ENCODE measurements around the gene MRPS33. TPM values are rescaled to one million over a fixed set of nuclear protein-coding genes. Genes with fewer than 3 reads are reported as not detected.
"Not testable (repeated sequence)": the region's sequence is repeated elsewhere in the genome, so short reads cannot be mapped to it uniquely, and the experiment has no call there.

The MRPS33 gene
- total and polyA plus RNA-seq, 4 experiments from 2014 or later = 46.7 to 88.0 (median 64.0) TPM

DNA sequence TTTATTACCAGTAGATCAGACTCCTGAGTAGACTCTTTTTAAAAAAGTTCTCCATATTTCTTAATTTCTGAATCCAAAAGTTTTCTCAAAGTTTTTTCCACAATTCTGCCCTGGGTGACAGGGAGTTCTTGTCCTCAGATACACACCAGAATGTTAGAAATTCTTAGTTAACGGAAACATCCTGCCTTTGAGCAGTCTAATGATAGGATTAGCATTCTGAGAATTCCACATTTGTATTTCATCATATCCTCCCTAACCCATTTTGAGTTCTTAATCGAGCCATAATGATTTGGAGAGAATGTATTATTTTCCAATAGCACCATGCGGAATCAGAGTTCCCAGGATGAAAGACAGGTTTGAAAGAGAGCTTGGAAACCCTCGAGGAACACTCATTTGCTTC, 28.9 kb upstream of the MRPS33 start:
- Mint-ChIP-seq H3K4me1 (no peaks in the 10 kb centered on the region), H3K27me3 (peaks cover 12 to 20% of the 10 kb centered on the region in 2 donors), H3K36me3 (no peaks in the 10 kb centered on the region), H3K27ac (no peak overlapping the region), H3K4me3 (no peak overlapping the region), H3K9me3 (peaks cover 0 to 5% (median 3%) of the 10 kb centered on the region in 8 donors)
- Histone ChIP-seq H3K4me1 (ENCODE audit: insufficient read depth, low read length) (no peaks in the 10 kb centered on the region), H3K27me3 (ENCODE audit: insufficient read depth, low read length) (no peaks in the 10 kb centered on the region), H3K9me3 (ENCODE audit: control insufficient read depth in 1 of 2, low read length in 2 of 2) (no peaks in the 10 kb centered on the region), H3K27ac (ENCODE audit: low read depth, low read length) (no peak overlapping the region), H3K36me3 (ENCODE audit: insufficient read depth, low read length) (no peaks in the 10 kb centered on the region), H3K4me3 (ENCODE audit: low read length in 2 of 2) (no peak overlapping the region)
- ChIA-PET POLR2A (ENCODE audit: partially characterized antibody) (no interaction called here), CTCF (ENCODE audit: partially characterized antibody) (no interaction called here)
- DNase-seq = no peak
- intact Hi-C loops (cut with micrococcal nuclease) = no loop called here

GRCh38 chr7:141042222-141043193, 27.8 kb upstream of the MRPS33 start:
- no peaks in the 10 kb centered on the region for H3K36me3 ChIP-seq (ENCODE audit: insufficient read depth, low read length)
- no peak overlapping the region for H3K27ac ChIP-seq (ENCODE audit: low read depth, low read length)
- no peak overlapping the region for H3K4me3 Mint-ChIP-seq
- no peaks in the 10 kb centered on the region for H3K9me3 ChIP-seq (ENCODE audit: control insufficient read depth in 1 of 2, low read length in 2 of 2)
- peaks cover 0 to 5% (median 3%) of the 10 kb centered on the region in 8 donors for H3K9me3 Mint-ChIP-seq
- ChIA-PET CTCF (ENCODE audit: partially characterized antibody) (no interaction called here), POLR2A (ENCODE audit: partially characterized antibody) (no interaction called here)
- H3K27ac Mint-ChIP-seq = no peak overlapping the region
- no peak for DNase-seq
- H3K27me3 ChIP-seq (ENCODE audit: insufficient read depth, low read length) = no peaks in the 10 kb centered on the region
- H3K36me3 Mint-ChIP-seq = no peaks in the 10 kb centered on the region
- no peaks in the 10 kb centered on the region for H3K4me1 Mint-ChIP-seq
- no peak overlapping the region for H3K4me3 ChIP-seq (ENCODE audit: low read length in 2 of 2)
- peaks cover 12 to 20% of the 10 kb centered on the region in 2 donors for H3K27me3 Mint-ChIP-seq
- intact Hi-C loops (cut with micrococcal nuclease) = no loop called here
- no peaks in the 10 kb centered on the region for H3K4me1 ChIP-seq (ENCODE audit: insufficient read depth, low read length)

DNA sequence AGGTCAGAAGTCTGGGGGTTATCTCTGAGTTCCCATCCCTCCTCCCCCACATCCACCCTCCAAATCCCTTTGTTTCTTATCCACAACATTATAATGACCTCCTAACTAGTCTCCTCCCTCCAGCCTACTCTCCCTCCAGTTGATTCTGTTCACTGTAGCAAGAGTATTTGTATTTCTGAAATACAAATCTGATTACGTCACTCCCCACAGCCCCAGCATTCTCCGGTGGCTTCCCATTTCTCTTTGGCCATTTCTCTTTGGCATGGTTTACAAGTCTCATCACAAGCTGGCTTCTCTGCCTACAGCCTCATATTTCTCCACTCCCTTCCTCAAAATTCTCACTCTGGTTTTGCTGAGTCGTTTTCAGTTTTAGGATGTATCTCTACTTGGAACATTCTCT, 24.6 kb upstream of the MRPS33 start:
- Histone ChIP-seq H3K36me3 (ENCODE audit: insufficient read depth, low read length) (no peaks in the 10 kb centered on the region), H3K27me3 (ENCODE audit: insufficient read depth, low read length) (no peaks in the 10 kb centered on the region), H3K4me1 (ENCODE audit: insufficient read depth, low read length) (no peaks in the 10 kb centered on the region), H3K27ac (ENCODE audit: low read depth, low read length) (no peak overlapping the region), H3K9me3 (ENCODE audit: control insufficient read depth in 1 of 2, low read length in 2 of 2) (no peaks in the 10 kb centered on the region), H3K4me3 (ENCODE audit: low read length in 2 of 2) (no peak overlapping the region)
- Mint-ChIP-seq H3K36me3 (peaks cover 0 to 1% of the 10 kb centered on the region in 2 donors), H3K9me3 (peaks cover 0 to 6% (median 3%) of the 10 kb centered on the region in 8 donors), H3K4me3 (peak overlapping the region in 1 of 8 donors; percentile 31), H3K27ac (peak overlapping the region in 1 of 7 donors; percentile 8), H3K27me3 (peaks cover 11 to 16% of the 10 kb centered on the region in 2 donors), H3K4me1 (no peaks in the 10 kb centered on the region)
- intact Hi-C loops (cut with micrococcal nuclease) = no loop called here
- ChIA-PET POLR2A (ENCODE audit: partially characterized antibody) (no interaction called here), CTCF (ENCODE audit: partially characterized antibody) (no interaction called here)
- DNase-seq = no peak

DNA sequence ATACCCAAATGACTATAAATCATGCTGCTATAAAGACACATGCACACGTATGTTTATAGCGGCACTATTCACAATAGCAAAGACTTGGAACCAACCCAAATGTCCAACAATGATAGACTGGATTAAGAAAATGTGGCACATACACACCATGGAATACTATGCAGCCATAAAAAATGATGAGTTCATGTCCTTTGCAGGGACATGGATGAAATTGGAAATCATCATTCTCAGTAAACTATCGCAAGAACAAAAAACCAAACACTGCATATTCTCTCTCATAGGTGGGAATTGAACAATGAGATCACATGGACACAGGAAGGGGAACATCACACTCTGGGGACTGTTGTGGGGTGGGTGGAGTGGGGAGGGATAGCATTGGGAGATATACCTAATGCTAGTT, 23.3 kb upstream of the MRPS33 start:
- H3K27ac Mint-ChIP-seq; POLR2A ChIA-PET (ENCODE audit: partially characterized antibody); H3K4me3 ChIP-seq (ENCODE audit: low read length in 2 of 2); intact Hi-C loops (cut with micrococcal nuclease); H3K4me1 Mint-ChIP-seq; H3K27ac ChIP-seq (ENCODE audit: low read depth, low read length); H3K4me3 Mint-ChIP-seq; H3K4me1 ChIP-seq (ENCODE audit: insufficient read depth, low read length); CTCF ChIA-PET (ENCODE audit: partially characterized antibody); H3K27me3 ChIP-seq (ENCODE audit: insufficient read depth, low read length); H3K9me3 Mint-ChIP-seq; H3K36me3 Mint-ChIP-seq; H3K36me3 ChIP-seq (ENCODE audit: insufficient read depth, low read length); DNase-seq; H3K9me3 ChIP-seq (ENCODE audit: control insufficient read depth in 1 of 2, low read length in 2 of 2): not testable (repeated sequence)
- peaks cover 7 to 17% of the 10 kb centered on the region in 2 donors for H3K27me3 Mint-ChIP-seq

- intact Hi-C loops (cut with micrococcal nuclease); CTCF ChIA-PET (ENCODE audit: partially characterized antibody); H3K27ac Mint-ChIP-seq; H3K4me1 Mint-ChIP-seq; H3K36me3 ChIP-seq (ENCODE audit: insufficient read depth, low read length); H3K9me3 Mint-ChIP-seq; POLR2A ChIA-PET (ENCODE audit: partially characterized antibody); H3K27ac ChIP-seq (ENCODE audit: low read depth, low read length); H3K4me1 ChIP-seq (ENCODE audit: insufficient read depth, low read length); DNase-seq; H3K9me3 ChIP-seq (ENCODE audit: control insufficient read depth in 1 of 2, low read length in 2 of 2); H3K36me3 Mint-ChIP-seq; H3K4me3 Mint-ChIP-seq; H3K27me3 ChIP-seq (ENCODE audit: insufficient read depth, low read length); H3K4me3 ChIP-seq (ENCODE audit: low read length in 2 of 2): not testable (repeated sequence)
- H3K27me3 Mint-ChIP-seq = peaks cover 10 to 22% of the 10 kb centered on the region in 2 donors
Observed at GRCh38 chr7:141032539-141033323, 18.0 kb upstream of the MRPS33 start.

- ChIA-PET POLR2A (ENCODE audit: partially characterized antibody) (no interaction called here), CTCF (ENCODE audit: partially characterized antibody) (no interaction called here)
- Mint-ChIP-seq H3K9me3 (peaks cover 4 to 26% (median 19%) of the 10 kb centered on the region in 8 donors), H3K4me1 (peaks cover 2 to 9% (median 4%) of the 10 kb centered on the region in 4 donors), H3K27me3 (peaks cover 10 to 17% of the 10 kb centered on the region in 2 donors), H3K27ac (no peak overlapping the region), H3K4me3 (no peak overlapping the region), H3K36me3 (peaks cover 7 to 16% of the 10 kb centered on the region in 2 donors)
- Histone ChIP-seq H3K36me3 (ENCODE audit: insufficient read depth, low read length) (no peaks in the 10 kb centered on the region), H3K4me1 (ENCODE audit: insufficient read depth, low read length) (peaks cover 6% of the 10 kb centered on the region), H3K27ac (ENCODE audit: low read depth, low read length) (no peak overlapping the region), H3K9me3 (ENCODE audit: control insufficient read depth in 1 of 2, low read length in 2 of 2) (peaks cover 0 to 5% of the 10 kb centered on the region in 2 donors), H3K27me3 (ENCODE audit: insufficient read depth, low read length) (no peaks in the 10 kb centered on the region), H3K4me3 (ENCODE audit: low read length in 2 of 2) (no peak overlapping the region)
- intact Hi-C loops (cut with micrococcal nuclease) = no loop called here
- DNase-seq = no peak
Observed at GRCh38 chr7:141028767-141029166, 14.0 kb upstream of the MRPS33 start.

DNA sequence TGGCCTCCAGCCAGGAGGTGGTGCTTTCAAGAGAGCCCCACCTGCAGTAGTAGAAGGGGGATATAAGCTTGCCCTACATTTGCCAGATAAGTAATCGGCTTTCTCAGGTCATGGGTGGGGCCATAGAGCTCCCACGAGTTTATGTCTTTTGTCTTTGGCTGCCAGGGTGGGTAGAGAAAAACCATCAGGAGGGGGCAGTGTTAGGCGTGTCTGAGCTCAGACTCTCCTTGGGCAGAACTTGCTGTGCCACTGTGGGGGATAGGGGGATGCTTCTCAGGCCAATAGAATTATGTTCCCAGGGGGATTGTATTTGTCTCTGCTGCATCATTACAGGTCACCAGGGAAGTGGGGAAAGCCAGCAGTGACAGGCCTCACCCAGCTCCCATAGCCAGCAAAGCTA, 12.3 kb upstream of the MRPS33 start:
- peaks cover 6 to 12% of the 10 kb centered on the region in 2 donors for H3K27me3 Mint-ChIP-seq
- no peak overlapping the region for H3K27ac Mint-ChIP-seq
- H3K4me1 Mint-ChIP-seq = peaks cover 11 to 24% (median 16%) of the 10 kb centered on the region in 4 donors
- H3K9me3 ChIP-seq (ENCODE audit: control insufficient read depth in 1 of 2, low read length in 2 of 2) = peaks cover 0 to 5% of the 10 kb centered on the region in 2 donors
- H3K36me3 ChIP-seq (ENCODE audit: insufficient read depth, low read length) = no peaks in the 10 kb centered on the region
- peaks cover 4 to 27% (median 19%) of the 10 kb centered on the region in 8 donors for H3K9me3 Mint-ChIP-seq
- POLR2A ChIA-PET (ENCODE audit: partially characterized antibody) = no interaction called here
- peaks cover 19% of the 10 kb centered on the region for H3K4me1 ChIP-seq (ENCODE audit: insufficient read depth, low read length)
- peaks cover 10 to 11% of the 10 kb centered on the region in 2 donors for H3K36me3 Mint-ChIP-seq
- no peaks in the 10 kb centered on the region for H3K27me3 ChIP-seq (ENCODE audit: insufficient read depth, low read length)
- CTCF ChIA-PET (ENCODE audit: partially characterized antibody) = no interaction called here
- H3K27ac ChIP-seq (ENCODE audit: low read depth, low read length) = no peak overlapping the region
- H3K4me3 ChIP-seq (ENCODE audit: low read length in 2 of 2) = no peak overlapping the region
- intact Hi-C loops (cut with micrococcal nuclease) = no loop called here
- no peak for DNase-seq
- H3K4me3 Mint-ChIP-seq = no peak overlapping the region

Measured in CD4-positive, alpha-beta memory T cell (primary cell).